ENCODE measurements around the gene EDNRB. TPM values are rescaled to one million over a fixed set of nuclear protein-coding genes. Genes with fewer than 3 reads are reported as not detected.
"Not testable (repeated sequence)": the region's sequence is repeated elsewhere in the genome, so short reads cannot be mapped to it uniquely, and the experiment has no call there.

EDNRB gene
- polyA plus RNA-seq, 3 donors, result 0.08 to 0.53 (median 0.37) TPM

DNA sequence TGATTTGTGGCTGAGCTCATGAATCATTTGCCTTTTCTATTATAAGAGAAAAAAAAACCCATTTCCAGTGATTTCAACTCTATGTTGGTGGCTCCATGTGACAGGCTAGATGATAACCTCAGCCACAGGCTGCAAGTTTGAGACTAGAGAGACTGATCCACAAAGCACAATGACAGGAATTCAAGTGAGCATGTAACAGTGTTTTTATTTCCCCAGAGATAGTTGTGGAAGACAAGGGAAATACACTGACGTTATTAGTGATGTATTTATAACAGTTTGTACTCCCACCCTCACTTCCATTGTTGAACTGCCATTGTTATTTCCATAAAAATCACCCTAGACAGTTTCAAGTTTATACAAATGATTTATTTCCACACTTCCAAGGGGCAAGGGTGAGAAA is 27.9 kb upstream of the EDNRB start:
- intact Hi-C loops (cut with micrococcal nuclease), result no loop called here
- no peak overlapping the region for H3K4me3 ChIP-seq (replicated peaks in 1 of 3; ENCODE audit: low read depth in 2 of 3, low read length in 3 of 3)
- no peaks in the 10 kb centered on the region for H3K27me3 Mint-ChIP-seq (ENCODE audit: low read depth in 3 of 3)
- no peaks in the 10 kb centered on the region for H3K36me3 ChIP-seq (replicated peaks in 1 of 2; ENCODE audit: control insufficient read depth in 1 of 2, insufficient read depth in 2 of 2, low read length in 2 of 2)
- no peak overlapping the region for H3K27ac Mint-ChIP-seq
- H3K4me1 ChIP-seq (ENCODE audit: control insufficient read depth in 1 of 2, insufficient read depth in 2 of 2, low read length in 2 of 2), result no peaks in the 10 kb centered on the region
- no peak overlapping the region for H3K27ac ChIP-seq (ENCODE audit: low read depth in 1 of 2, low read length in 2 of 2)
- no peak overlapping the region for H3K9ac ChIP-seq (ENCODE audit: insufficient read depth, low read length, poor library complexity, severe bottlenecking)
- H3K4me3 Mint-ChIP-seq, result no peak overlapping the region
- H3K9me3 Mint-ChIP-seq, result no peaks in the 10 kb centered on the region
- H3K9me3 ChIP-seq (replicated peaks in 1 of 2; ENCODE audit: control insufficient read depth in 1 of 2, insufficient read depth in 1 of 2, low read length in 2 of 2), result no peaks in the 10 kb centered on the region
- H4K20me1 ChIP-seq (ENCODE audit: insufficient read depth, low read length), result no peaks in the 10 kb centered on the region
- no peak overlapping the region for H2AFZ ChIP-seq (ENCODE audit: insufficient read depth, low read depth, low read length, poor library complexity, severe bottlenecking)
- no peaks in the 10 kb centered on the region for H3K79me2 ChIP-seq (ENCODE audit: insufficient read depth, low read length)
- TF ChIP-seq, protein P1, sequence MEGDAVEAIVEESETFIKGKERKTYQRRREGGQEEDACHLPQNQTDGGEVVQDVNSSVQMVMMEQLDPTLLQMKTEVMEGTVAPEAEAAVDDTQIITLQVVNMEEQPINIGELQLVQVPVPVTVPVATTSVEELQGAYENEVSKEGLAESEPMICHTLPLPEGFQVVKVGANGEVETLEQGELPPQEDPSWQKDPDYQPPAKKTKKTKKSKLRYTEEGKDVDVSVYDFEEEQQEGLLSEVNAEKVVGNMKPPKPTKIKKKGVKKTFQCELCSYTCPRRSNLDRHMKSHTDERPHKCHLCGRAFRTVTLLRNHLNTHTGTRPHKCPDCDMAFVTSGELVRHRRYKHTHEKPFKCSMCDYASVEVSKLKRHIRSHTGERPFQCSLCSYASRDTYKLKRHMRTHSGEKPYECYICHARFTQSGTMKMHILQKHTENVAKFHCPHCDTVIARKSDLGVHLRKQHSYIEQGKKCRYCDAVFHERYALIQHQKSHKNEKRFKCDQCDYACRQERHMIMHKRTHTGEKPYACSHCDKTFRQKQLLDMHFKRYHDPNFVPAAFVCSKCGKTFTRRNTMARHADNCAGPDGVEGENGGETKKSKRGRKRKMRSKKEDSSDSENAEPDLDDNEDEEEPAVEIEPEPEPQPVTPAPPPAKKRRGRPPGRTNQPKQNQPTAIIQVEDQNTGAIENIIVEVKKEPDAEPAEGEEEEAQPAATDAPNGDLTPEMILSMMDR (IDR thresholded peaks at IDR 0.05), result no peak
- no peak overlapping the region for H3K4me2 ChIP-seq (replicated peaks; ENCODE audit: extremely low read depth, low read length, poor library complexity, severe bottlenecking)
- H3K4me1 Mint-ChIP-seq, result no peaks in the 10 kb centered on the region
- DNase-seq, result no peak
- no peaks in the 10 kb centered on the region for H3K36me3 Mint-ChIP-seq
- H3K27me3 ChIP-seq (ENCODE audit: control insufficient read depth in 2 of 2, insufficient read depth in 2 of 2, low read length in 2 of 2), result no peaks in the 10 kb centered on the region
- no CpG with 5 or more reads among the region's 1 CpG for WGBS (ENCODE audit: insufficient coverage)

DNA sequence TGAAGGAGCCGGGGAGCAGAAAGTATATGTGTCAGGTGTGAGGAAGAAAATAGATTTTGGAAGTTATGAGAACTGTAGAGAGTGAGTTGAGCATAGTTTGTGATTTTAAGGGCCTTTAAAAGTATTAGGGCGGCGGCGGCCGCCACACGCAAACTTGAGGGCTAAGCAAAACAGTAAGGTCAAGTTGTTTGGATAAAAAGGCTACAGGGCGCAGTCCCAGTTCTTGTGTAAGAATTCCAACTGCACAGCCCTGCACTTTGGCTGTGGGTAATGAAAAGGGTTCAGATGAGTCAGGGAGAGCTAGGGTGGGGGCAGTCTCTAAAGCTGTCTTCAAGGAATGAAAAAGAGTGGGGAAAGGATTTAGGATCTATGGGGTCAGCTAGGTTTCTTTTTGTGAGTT is 16.4 kb upstream of the EDNRB start:
- H3K9ac ChIP-seq (ENCODE audit: insufficient read depth, low read length, poor library complexity, severe bottlenecking); H3K27me3 ChIP-seq (ENCODE audit: control insufficient read depth in 2 of 2, insufficient read depth in 2 of 2, low read length in 2 of 2); H3K4me3 Mint-ChIP-seq; H2AFZ ChIP-seq (ENCODE audit: insufficient read depth, low read depth, low read length, poor library complexity, severe bottlenecking); H3K4me1 Mint-ChIP-seq; intact Hi-C loops (cut with micrococcal nuclease); H4K20me1 ChIP-seq (ENCODE audit: insufficient read depth, low read length); H3K9me3 ChIP-seq (replicated peaks in 1 of 2; ENCODE audit: control insufficient read depth in 1 of 2, insufficient read depth in 1 of 2, low read length in 2 of 2); H3K4me3 ChIP-seq (replicated peaks in 1 of 3; ENCODE audit: low read depth in 2 of 3, low read length in 3 of 3); DNase-seq; H3K27me3 Mint-ChIP-seq (ENCODE audit: low read depth in 3 of 3); H3K79me2 ChIP-seq (ENCODE audit: insufficient read depth, low read length); H3K4me2 ChIP-seq (replicated peaks; ENCODE audit: extremely low read depth, low read length, poor library complexity, severe bottlenecking); H3K27ac ChIP-seq (ENCODE audit: low read depth in 1 of 2, low read length in 2 of 2); H3K36me3 ChIP-seq (replicated peaks in 1 of 2; ENCODE audit: control insufficient read depth in 1 of 2, insufficient read depth in 2 of 2, low read length in 2 of 2); H3K27ac Mint-ChIP-seq; H3K36me3 Mint-ChIP-seq; H3K4me1 ChIP-seq (ENCODE audit: control insufficient read depth in 1 of 2, insufficient read depth in 2 of 2, low read length in 2 of 2): not testable (repeated sequence)
- H3K9me3 Mint-ChIP-seq, result peaks cover 5 to 13% (median 10%) of the 10 kb centered on the region in 7 donors
- WGBS (ENCODE audit: insufficient coverage), result 100% methylated on average over 2 of the region's 7 CpGs
